DOHH2 (cell line): ENCODE data around the gene CENPP.
A peak's percentile ranks its signal among the peaks of the same experiment; 100 is the strongest.

Source experiments
- H3F3A ChIP-seq: fragments of 200-600 bp; sonication (generic), shearing (Covaris generic); 2 replicates; pipeline ENCODE4 v1.6.0; 2016; ENCODE audit warnings: antibody characterized with exemption, mild to moderate bottlenecking; ENCODE audit not compliant: control insufficient read depth, insufficient read depth
- H3K27ac ChIP-seq: fragments of 200-600 bp; sonication (generic); 2 replicates; pipeline ENCODE4 v1.5.1; 2014; ENCODE audit warnings: low read depth, mild to moderate bottlenecking, low read length, moderate library complexity
- H3K27me3 ChIP-seq: fragments of 200-600 bp; sonication (generic); 2 replicates; pipeline ENCODE4 v1.6.1; 2014; ENCODE audit warnings: mild to moderate bottlenecking, low read length, mixed read lengths; ENCODE audit not compliant: control insufficient read depth
- H3K36me3 ChIP-seq: fragments of 200-600 bp; sonication (generic); 2 replicates; pipeline ENCODE4 v1.6.1; 2014; ENCODE audit warnings: mild to moderate bottlenecking, low read length, moderate library complexity, mixed read lengths; ENCODE audit not compliant: control insufficient read depth
- H3K4me1 ChIP-seq: fragments of 200-600 bp; sonication (generic); 2 replicates; pipeline ENCODE4 v1.6.1; 2014; ENCODE audit warnings: mild to moderate bottlenecking, low read length, mixed read lengths; ENCODE audit not compliant: control insufficient read depth
- H3K4me2 ChIP-seq: fragments of 200-600 bp; sonication (generic); 2 replicates; pipeline ENCODE4 v1.6.0; 2014; ENCODE audit warnings: mild to moderate bottlenecking, low read length, moderate library complexity
- H3K4me3 ChIP-seq: fragments of 200-600 bp; sonication (generic); 2 replicates; pipeline ENCODE4 v1.5.1; 2014; ENCODE audit warnings: mild to moderate bottlenecking, low read length, mixed read lengths
- H3K79me2 ChIP-seq: fragments of 200-600 bp; sonication (generic); 2 replicates; pipeline ENCODE4 v1.6.1; 2014; ENCODE audit warnings: mild to moderate bottlenecking, low read length, mixed read lengths; ENCODE audit not compliant: control insufficient read depth
- H3K9me2 ChIP-seq: fragments of 200-600 bp; sonication (generic); replicated peaks from 2 replicates; pipeline ENCODE4 v1.6.1; 2014; ENCODE audit warnings: mild to moderate bottlenecking, low read length, mixed read lengths; ENCODE audit not compliant: control insufficient read depth
- H3K9me3 ChIP-seq: fragments of 200-600 bp; sonication (generic); 2 replicates; pipeline ENCODE4 v1.6.1; 2014; ENCODE audit warnings: antibody characterized with exemption, low read length, mixed read lengths; ENCODE audit not compliant: control insufficient read depth, insufficient read depth
- H4K20me1 ChIP-seq: fragments of 200-600 bp; sonication (generic); 2 replicates; pipeline ENCODE4 v1.6.0; 2014; ENCODE audit warnings: low read depth, mild to moderate bottlenecking, antibody characterized with exemption, low read length, moderate library complexity; ENCODE audit not compliant: control insufficient read depth, insufficient read depth
- EZH2phosphoT487 ChIP-seq: fragments of 200-600 bp; sonication (generic); IDR thresholded peaks from 2 replicates; pipeline ENCODE4 v1.6.1; 2017; ENCODE audit warnings: borderline replicate concordance, mild to moderate bottlenecking, antibody characterized with exemption, low read length, moderate library complexity, mixed read lengths
- TF ChIP-seq, protein P1 (sequence below): fragments of 200-600 bp; sonication (generic); IDR thresholded peaks from one replicate; pipeline ENCODE4 v1.5.1; 2014; ENCODE audit warnings: antibody characterized with exemption, mild to moderate bottlenecking, low read depth, low read length; ENCODE audit not compliant: poor library complexity, severe bottlenecking

Gene CENPP

DNA sequence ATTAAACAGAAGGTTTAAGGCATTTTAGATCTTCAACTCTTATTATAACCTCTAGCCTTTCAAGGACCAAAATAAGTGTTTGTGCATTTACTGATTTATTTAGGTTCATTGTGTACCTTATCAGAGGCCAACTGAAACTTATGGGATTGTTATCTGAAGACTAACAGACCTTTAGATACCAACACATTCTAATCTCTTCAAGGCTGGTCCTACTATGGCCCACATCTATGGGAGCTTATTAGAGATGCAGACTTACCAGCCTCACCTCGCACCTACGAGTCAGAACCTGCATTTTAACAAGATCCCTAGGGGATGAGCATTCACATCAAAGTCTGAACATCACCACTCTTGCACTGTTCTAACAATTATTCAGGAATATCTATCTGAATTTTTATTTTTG, 34.2 kb upstream of the CENPP start:
- H3K4me1 ChIP-seq, result peaks cover 57% of the 10 kb centered on the region
- peaks cover 24% of the 10 kb centered on the region for H3F3A ChIP-seq
- H4K20me1 ChIP-seq, result peaks cover 19% of the 10 kb centered on the region; the same call in 1 of the 2 replicates
- peak overlapping the region; percentile 83 for H3K4me2 ChIP-seq
- H3K4me3 ChIP-seq, result peak overlapping the region; percentile 80
- TF ChIP-seq, protein P1, sequence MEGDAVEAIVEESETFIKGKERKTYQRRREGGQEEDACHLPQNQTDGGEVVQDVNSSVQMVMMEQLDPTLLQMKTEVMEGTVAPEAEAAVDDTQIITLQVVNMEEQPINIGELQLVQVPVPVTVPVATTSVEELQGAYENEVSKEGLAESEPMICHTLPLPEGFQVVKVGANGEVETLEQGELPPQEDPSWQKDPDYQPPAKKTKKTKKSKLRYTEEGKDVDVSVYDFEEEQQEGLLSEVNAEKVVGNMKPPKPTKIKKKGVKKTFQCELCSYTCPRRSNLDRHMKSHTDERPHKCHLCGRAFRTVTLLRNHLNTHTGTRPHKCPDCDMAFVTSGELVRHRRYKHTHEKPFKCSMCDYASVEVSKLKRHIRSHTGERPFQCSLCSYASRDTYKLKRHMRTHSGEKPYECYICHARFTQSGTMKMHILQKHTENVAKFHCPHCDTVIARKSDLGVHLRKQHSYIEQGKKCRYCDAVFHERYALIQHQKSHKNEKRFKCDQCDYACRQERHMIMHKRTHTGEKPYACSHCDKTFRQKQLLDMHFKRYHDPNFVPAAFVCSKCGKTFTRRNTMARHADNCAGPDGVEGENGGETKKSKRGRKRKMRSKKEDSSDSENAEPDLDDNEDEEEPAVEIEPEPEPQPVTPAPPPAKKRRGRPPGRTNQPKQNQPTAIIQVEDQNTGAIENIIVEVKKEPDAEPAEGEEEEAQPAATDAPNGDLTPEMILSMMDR, result no peak
- no peak for TF ChIP-seq EZH2phosphoT487
- no peak overlapping the region for H3K27ac ChIP-seq
- H3K9me3 ChIP-seq, result no peaks in the 10 kb centered on the region
- no peaks in the 10 kb centered on the region for H3K9me2 ChIP-seq
- H3K79me2 ChIP-seq, result peaks cover 89% of the 10 kb centered on the region
- peaks cover 83% of the 10 kb centered on the region for H3K36me3 ChIP-seq
- no peaks in the 10 kb centered on the region for H3K27me3 ChIP-seq

DNA sequence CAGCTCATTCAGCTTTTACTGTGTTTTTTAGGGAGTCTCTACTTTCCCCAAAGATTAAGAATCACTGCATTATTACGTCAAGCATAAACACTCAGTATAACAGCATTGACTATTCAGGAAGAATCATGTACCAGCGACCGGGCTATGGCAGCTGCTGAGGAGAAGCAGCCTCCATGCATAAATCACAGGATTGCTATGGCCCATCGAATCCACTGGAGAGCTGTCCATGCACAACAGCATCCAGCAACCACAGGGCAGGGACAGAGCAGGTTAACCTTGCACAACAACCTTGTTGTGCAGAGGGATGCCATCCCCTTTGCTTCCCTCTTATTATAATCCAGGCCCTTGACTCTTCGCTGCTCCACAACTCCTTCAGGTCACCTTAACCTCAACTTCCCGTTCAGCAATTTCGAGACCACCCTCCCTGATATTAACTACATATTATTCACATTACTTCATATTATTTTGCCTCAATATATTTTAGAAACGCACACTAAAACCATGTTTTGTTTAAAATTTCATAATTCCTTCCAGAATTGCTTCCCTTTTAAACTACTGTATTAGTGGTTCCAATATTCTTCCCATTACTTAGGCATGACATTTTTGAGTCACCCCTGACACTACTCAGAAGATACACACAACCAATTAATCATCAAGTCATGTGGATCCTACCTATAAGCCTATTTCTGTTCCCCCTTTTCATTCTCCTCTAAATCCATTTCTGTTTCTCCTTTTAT, 33.2 kb upstream of the CENPP start:
- Histone ChIP-seq H3K4me1 (peaks cover 62% of the 10 kb centered on the region), H4K20me1 (peaks cover 15% of the 10 kb centered on the region; the same call in 1 of the 2 replicates), H3K9me3 (no peaks in the 10 kb centered on the region), H3K9me2 (no peaks in the 10 kb centered on the region), H3K27ac (peak overlapping the region; percentile 88), H3K36me3 (peaks cover 82% of the 10 kb centered on the region), H3K27me3 (no peaks in the 10 kb centered on the region), H3K4me2 (peak overlapping the region; percentile 83), H3K79me2 (peaks cover 83% of the 10 kb centered on the region), H3K4me3 (peak overlapping the region; percentile 80), H3F3A (peaks cover 24% of the 10 kb centered on the region)
- TF ChIP-seq, protein P1, result no peak
- no peak for TF ChIP-seq EZH2phosphoT487

DNA sequence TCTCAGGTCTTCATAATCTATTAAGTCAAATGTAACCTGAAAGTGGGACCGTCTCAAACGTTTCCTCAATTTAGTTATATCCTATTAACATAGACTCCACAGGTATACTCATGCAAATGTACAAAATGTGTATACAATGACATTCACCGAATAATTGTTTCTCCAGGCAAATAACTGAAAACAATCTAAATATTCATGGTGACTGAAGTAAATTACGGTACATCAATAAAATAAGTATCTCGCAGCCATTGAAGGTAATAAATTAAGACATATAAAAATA, 32.7 kb upstream of the CENPP start:
- Histone ChIP-seq H3K36me3 (peaks cover 82% of the 10 kb centered on the region), H3K27ac (peak overlapping the region; percentile 88), H3F3A (peaks cover 27% of the 10 kb centered on the region), H3K9me3 (no peaks in the 10 kb centered on the region), H3K79me2 (peaks cover 78% of the 10 kb centered on the region), H3K4me1 (peaks cover 62% of the 10 kb centered on the region), H3K27me3 (no peaks in the 10 kb centered on the region), H4K20me1 (peaks cover 15% of the 10 kb centered on the region; the same call in 1 of the 2 replicates), H3K9me2 (no peaks in the 10 kb centered on the region), H3K4me2 (peak overlapping the region; percentile 83), H3K4me3 (peak overlapping the region; percentile 80)
- no peak for TF ChIP-seq EZH2phosphoT487
- TF ChIP-seq, protein P1, result no peak
